ENCODE data around the gene C1orf50. TPM values are rescaled to one million over a fixed set of nuclear protein-coding genes. Genes with fewer than 3 reads are reported as not detected.
A peak's percentile ranks its signal among the peaks of the same experiment; 100 is the strongest.
"Not testable (repeated sequence)": the region's sequence is repeated elsewhere in the genome, so short reads cannot be mapped to it uniquely, and the experiment has no call there.

Gene C1orf50
- polyA plus RNA-seq (ENCODE audit: insufficient read length in 4 of 4) = 10 to 100 TPM in 3 of 4 donors, 1 to 10 TPM in 1; 7.8 to 13.1 (median 11.3) TPM

GRCh38 chr1:42766741-42767509 is at the start of gene C1orf50, which contains the start of gene P3H1:
C1orf50 (plus strand) TSS chr1:42767249; CDS start chr1:42767312, 63 bp downstream.
P3H1 (minus strand) TSS chr1:42767028; CDS start chr1:42766971, 57 bp downstream.
- DNase-seq (ENCODE audit: low read depth in 4 of 4, low spot score in 3 of 4) = peak; percentile 98 to 99 (median 98)

GRCh38 chr1:42720868-42721267 is 46.2 kb upstream of the C1orf50 start:
- no peak for DNase-seq (ENCODE audit: low read depth in 4 of 4, low spot score in 3 of 4)

- no peak for DNase-seq (ENCODE audit: low read depth in 4 of 4, low spot score in 3 of 4)
Measured at GRCh38 chr1:42721926-42722325, 45.1 kb upstream of the C1orf50 start.

GRCh38 chr1:42722403-42722802 is 44.6 kb upstream of the C1orf50 start:
- not testable (repeated sequence) for DNase-seq (ENCODE audit: low read depth in 4 of 4, low spot score in 3 of 4)

- DNase-seq (ENCODE audit: low read depth in 4 of 4, low spot score in 3 of 4) = no peak
Measured at GRCh38 chr1:42723511-42723910, 43.5 kb upstream of the C1orf50 start.

GRCh38 chr1:42725820-42726219 is 41.2 kb upstream of the C1orf50 start:
- DNase-seq (ENCODE audit: low read depth in 4 of 4, low spot score in 3 of 4) = not testable (repeated sequence)

- no peak for DNase-seq (ENCODE audit: low read depth in 4 of 4, low spot score in 3 of 4)
Measured at GRCh38 chr1:42730002-42730401, 37.0 kb upstream of the C1orf50 start.

GRCh38 chr1:42730988-42731387 is 36.1 kb upstream of the C1orf50 start:
- no peak for DNase-seq (ENCODE audit: low read depth in 4 of 4, low spot score in 3 of 4)

GRCh38 chr1:42731585-42731984 is 35.5 kb upstream of the C1orf50 start:
- no peak for DNase-seq (ENCODE audit: low read depth in 4 of 4, low spot score in 3 of 4)

GRCh38 chr1:42732126-42732680 is 34.8 kb upstream of the C1orf50 start:
- no peak for DNase-seq (ENCODE audit: low read depth in 4 of 4, low spot score in 3 of 4)

GRCh38 chr1:42733415-42734200 is 33.4 kb upstream of the C1orf50 start:
- DNase-seq (ENCODE audit: low read depth in 4 of 4, low spot score in 3 of 4) = no peak

- DNase-seq (ENCODE audit: low read depth in 4 of 4, low spot score in 3 of 4) = no peak
Measured at GRCh38 chr1:42734201-42735035, 32.6 kb upstream of the C1orf50 start.

GRCh38 chr1:42735056-42735455 is 32.0 kb upstream of the C1orf50 start:
- no peak for DNase-seq (ENCODE audit: low read depth in 4 of 4, low spot score in 3 of 4)

GRCh38 chr1:42735477-42736105 is 31.5 kb upstream of the C1orf50 start:
- no peak for DNase-seq (ENCODE audit: low read depth in 4 of 4, low spot score in 3 of 4)

- DNase-seq (ENCODE audit: low read depth in 4 of 4, low spot score in 3 of 4) = no peak
Measured at GRCh38 chr1:42736152-42736551, 30.9 kb upstream of the C1orf50 start.

GRCh38 chr1:42736571-42737200 is 30.4 kb upstream of the C1orf50 start:
- DNase-seq (ENCODE audit: low read depth in 4 of 4, low spot score in 3 of 4) = no peak

GRCh38 chr1:42737257-42737656 is 29.8 kb upstream of the C1orf50 start:
- no peak for DNase-seq (ENCODE audit: low read depth in 4 of 4, low spot score in 3 of 4)

GRCh38 chr1:42737986-42738677 is 28.9 kb upstream of the C1orf50 start:
- DNase-seq (ENCODE audit: low read depth in 4 of 4, low spot score in 3 of 4) = no peak

GRCh38 chr1:42738678-42739226 is 28.3 kb upstream of the C1orf50 start:
- DNase-seq (ENCODE audit: low read depth in 4 of 4, low spot score in 3 of 4) = no peak

Data from left renal pelvis (tissue), 4 donors.